ENCODE measurements around the gene LTBP1.

Gene LTBP1

DNA sequence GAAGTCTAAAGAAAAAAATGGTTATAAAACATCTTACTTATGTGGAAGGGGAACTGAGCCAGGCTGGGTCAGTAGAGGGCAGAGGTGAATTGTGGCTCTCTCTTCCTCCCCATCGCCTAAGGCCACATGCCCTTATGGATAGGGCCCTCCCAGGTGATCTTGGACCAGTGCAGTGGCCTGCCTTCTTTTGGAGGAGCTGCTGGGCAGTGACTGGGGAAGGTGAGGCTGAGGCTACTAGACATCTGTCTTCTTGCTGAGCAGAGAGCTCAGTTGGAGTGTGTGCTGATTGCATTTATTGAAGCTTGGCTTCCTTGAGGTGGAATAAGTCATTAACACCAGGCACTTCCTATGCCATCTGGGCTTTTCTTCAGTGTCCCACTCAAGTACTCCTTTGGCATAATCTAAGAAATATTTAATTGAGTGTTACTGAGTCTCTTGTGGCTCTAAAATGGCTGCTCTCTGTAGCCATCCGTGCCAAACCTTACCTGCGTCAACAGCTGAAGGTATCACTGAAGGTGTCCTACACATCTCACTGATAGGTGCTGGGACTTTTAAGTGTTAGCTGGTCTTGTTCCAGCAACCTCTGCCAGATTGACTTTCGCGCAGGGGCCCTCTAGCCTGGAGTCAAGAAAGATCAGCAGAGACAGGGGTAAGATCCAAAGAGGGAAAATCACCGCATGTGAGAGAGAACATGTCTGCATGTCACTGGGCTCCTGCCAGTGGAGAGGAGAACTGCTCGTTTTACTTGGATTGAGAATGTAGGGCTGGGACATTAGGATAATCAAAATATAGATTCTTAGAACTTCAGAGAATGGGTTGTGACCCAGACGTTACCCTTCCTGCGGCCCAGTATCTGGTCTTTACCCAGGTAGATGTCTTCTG lies 256.1 kb downstream of the LTBP1 start:
- DNase-seq (ENCODE audit: low read depth), result no peak

DNA sequence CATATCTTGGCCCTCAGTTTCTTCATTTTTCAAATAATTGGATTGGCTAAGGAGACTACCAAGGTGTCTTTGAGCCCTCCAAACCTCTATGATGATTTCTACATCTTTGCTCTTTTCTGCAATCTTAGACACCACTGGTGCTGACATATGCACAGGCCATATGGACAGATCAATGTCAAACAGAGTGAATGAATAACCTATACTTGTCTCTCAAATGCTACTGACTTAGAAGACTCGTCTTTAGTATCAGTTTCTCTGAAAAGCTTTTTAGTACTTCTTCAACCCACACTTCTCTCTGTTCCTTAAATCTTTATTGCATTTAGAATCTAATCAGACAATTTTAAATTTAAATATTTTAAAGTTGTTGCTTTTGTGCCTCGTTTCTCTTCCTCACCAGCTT lies 258.2 kb downstream of the LTBP1 start:
- DNase-seq (ENCODE audit: low read depth), result no peak

DNA sequence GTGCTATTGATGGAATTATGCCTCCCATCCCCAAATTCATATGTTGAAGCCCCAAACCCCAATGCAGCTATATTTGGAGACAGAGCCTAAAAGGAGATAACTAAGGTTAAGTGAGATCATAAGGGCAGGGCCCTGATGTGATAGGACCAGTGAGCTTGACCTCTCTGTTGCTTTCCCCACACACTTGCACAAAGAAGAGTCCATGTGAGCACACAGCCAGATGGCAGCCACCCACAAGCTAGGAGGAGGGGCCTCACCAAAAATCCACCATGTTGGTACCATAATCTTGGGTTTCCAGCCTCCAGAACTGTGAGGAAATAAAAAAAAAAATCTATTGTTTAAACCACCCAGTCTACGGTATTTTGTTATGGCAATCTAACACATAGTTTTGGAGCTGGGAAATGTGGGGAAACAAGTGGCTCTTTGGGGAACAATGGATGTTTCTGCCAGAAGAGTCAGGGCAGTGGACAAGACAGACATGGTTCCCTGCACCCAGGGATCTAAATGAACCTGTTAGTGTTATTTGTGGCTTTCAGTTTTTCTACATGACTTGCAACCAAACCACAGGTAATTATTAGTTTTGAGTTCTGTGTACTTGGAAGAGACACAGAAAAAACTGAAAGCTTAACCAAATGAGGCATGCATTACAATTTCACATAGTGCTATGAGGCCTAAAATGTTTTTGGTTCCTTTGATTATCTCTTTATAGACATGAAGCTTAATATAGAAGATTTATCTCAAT lies 259.1 kb downstream of the LTBP1 start:
- DNase-seq (ENCODE audit: low read depth), result no peak

DNA sequence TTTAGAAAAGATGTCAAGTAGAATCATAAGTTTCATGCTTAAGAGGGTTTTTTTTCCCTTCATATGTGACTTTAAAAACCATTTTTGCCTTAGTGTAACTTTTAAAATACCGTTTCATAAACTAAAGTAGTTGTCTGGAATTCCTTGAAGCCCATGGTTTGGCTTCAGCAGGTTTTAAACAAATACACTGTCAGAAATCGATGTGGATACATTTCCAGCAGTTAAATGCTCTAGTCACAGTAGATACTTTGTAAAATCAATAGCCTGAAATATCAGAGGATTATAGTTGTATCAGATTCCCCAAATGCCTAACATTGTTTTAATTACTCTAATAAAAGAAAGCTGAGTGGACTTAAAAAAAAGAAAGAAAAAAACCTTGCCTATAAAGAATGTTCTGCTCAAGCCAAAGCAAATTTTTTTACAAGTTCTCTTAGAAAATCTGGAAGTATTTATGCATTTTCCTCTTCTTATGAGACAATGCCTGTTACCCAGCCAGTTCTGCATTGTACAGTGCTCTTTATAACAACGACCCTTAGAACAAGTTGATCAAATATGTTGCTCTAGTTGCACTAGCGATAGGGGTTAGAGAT lies 260.5 kb downstream of the LTBP1 start:
- DNase-seq (ENCODE audit: low read depth), result no peak

DNA sequence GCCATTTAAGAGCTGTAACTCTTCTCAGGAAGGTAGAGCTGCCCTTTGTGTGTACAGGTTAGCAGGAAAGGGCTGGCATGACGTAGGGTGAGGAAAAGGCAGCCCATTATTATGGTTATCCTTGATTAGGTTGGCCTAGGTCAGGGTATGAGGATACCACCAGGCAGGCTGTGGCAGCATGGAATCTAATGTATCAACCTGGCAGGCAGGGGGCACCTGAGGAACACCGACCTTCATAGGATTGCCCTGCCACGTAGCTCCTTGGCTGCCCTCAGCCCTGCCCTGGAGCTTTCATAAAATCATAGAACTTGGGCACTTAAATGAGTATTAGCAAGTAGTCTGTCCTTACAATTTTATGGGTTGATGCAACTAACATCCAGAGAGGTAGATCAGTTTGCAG lies 261.6 kb downstream of the LTBP1 start:
- DNase-seq (ENCODE audit: low read depth), result no peak

DNA sequence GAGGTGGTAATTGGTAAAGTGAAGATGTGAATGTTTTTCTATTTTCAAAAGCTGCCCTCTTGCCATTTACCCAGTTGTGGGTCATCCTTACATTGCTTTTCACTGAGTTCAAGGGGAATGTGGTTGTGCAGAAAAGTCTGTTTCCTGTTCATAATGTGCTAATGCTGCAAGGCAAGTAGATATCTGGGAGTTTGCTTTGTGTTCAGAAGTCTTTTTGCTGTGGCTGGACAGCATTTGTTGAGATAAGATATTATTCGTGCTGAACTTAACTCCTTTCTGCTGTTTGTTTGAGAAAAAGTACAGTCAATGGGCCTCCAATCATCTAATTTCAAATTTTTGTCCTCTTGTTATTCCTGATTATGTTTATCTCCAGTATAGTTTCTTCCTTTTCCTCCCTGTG lies 263.2 kb downstream of the LTBP1 start:
- DNase-seq (ENCODE audit: low read depth), result peak; percentile 20

DNA sequence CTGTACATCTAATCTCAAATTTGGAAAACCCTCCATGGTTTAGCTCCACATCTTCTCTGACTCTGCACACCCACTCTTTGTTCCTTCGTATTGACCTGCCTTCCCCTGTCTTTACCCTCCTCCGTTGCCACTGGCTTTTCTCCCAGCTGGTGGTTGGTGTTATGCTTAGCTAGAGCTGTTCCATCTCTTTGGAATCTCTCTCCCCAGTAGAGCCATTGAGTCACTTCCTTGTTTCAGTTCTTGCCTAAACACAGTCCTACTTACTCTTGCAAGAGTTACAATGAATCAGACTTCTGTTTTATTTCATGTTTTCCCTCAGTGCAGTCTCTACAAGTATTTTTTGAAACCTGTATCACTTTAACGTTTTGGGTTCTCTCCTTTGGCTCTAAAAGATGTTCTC lies 263.9 kb downstream of the LTBP1 start:
- no peak for DNase-seq (ENCODE audit: low read depth)

DNA sequence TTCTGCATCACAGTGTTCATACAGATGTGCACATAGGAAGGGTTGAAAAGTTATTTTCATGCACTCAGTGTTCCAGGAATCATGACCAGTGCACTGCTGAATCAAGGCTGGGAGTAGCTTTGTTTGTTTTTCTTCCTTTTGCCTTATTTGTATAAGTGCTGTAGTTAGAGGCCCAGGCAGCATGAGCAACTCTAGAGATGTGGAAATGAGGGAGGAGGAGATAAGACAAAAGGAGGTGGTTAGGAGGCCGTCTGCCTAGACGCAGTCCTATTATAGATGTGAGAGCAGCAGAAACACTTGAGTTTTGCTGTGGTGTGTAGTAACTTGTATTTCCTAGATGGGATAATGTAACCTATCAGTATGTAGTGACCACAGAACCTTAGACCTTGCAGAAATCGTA lies 265.4 kb downstream of the LTBP1 start:
- DNase-seq (ENCODE audit: low read depth), result no peak

DNA sequence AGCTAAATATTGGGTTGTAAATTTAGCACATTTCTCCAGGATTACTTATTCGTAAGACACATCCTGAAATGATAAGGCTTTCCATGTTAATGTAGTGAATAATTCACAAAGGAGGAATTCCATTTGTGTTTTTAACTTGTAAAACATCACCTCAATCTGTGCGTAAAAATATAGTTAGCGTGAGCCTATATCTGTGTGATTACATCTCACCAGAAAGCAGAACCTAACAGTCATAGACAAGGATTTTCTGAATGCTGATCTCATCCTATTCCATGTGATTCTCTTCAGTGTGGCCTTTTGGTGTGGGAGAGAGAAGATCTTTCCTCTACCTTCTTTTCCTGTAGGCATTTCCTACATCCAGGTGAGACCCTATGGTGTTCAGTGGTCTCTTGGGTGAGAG lies 266.5 kb downstream of the LTBP1 start:
- no peak for DNase-seq (ENCODE audit: low read depth)

DNA sequence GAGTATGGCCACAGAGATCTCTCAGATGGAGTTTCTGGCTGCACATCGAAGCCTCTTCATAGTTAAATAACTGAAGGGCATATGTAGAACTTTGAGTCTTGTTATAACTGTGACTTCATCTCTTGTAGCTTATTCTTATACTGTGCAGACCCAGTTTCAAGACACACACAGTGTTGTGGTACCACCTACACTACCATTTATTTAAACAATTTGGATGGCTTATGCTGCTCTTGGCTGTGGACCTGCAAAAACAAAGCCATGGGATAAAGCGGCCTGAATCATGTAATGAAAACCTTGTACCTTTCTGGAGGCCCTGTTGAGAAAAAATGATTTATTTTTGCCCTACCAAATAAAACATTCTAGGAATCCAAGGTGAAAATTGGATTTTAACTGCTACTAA lies 266.9 kb downstream of the LTBP1 start:
- DNase-seq (ENCODE audit: low read depth), result no peak

DNA sequence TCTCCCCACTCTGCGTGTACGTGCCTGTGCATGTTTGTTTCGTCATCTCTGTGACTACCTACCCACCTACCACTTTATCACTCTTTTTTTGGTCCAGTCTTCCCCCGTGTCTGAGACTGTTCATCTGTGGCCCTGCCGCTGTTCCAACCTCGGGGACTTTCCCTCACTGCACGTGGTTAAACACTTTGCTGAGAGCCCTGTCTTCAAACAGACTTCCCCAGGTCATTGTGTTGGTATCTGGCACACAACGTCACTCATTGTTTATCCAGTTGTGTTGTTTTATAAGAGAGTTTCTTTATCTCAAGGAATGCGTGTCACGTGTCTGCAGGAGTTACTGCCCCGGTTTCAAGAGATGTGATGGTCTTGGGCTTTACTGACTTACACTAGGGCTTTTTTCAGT lies 267.7 kb downstream of the LTBP1 start:
- DNase-seq (ENCODE audit: low read depth), result no peak

DNA sequence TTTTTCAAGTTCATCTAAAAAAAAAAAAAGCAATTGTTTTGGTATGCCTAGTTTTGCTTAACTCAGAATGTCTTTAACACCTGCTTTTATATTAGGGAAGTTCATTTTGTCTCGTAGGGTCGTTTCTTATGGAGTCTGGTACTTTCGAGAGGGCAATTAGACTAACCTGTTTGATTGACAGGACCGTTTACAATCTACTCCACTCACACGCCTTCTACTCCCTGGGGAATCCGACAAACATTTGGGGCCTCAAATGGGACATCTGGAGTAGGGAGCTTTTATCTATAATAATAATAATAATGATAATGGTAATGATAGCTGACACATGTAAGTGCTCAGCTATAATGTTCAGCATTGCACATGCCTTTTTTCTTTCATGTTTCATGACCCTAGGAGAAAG lies 268.1 kb downstream of the LTBP1 start:
- no peak for DNase-seq (ENCODE audit: low read depth)

DNA sequence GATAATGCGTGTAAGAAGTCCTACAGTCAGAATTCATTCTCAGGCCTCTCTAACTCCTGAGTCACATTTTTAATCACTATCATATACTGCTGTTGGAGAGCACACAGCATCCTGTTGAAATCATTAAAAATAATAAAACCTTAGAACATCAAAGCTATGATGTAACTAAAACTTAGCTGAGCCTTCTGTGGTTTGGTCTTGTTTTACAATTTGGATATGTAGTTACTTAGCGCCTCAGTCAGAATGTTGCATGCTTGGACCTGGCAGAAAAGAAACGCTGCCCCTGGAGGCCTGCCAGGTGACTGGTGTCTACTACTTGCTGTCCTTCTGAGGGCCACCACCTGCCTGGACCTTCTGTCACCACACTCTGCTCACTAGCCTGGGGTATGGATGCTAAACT lies 268.5 kb downstream of the LTBP1 start:
- no peak for DNase-seq (ENCODE audit: low read depth)

DNA sequence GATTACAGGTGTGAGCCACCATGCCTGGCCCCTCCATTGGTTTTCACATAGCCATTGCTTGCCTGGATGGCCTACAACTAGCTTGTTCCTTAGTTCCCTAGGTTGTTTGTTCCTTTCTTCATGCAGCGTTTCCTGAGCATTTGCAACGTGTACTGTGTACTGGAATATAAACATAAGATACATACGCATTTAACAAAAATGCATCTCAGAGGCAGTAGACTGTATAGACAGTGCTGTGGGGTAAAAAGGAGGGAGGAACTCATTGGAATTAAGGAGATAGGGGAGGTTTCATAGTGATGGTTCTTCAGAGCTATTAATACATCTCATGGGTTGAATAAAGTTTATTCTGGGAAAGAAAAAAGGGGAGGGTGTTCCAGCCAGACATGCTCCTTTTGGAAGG lies 269.2 kb downstream of the LTBP1 start:
- no peak for DNase-seq (ENCODE audit: low read depth)

DNA sequence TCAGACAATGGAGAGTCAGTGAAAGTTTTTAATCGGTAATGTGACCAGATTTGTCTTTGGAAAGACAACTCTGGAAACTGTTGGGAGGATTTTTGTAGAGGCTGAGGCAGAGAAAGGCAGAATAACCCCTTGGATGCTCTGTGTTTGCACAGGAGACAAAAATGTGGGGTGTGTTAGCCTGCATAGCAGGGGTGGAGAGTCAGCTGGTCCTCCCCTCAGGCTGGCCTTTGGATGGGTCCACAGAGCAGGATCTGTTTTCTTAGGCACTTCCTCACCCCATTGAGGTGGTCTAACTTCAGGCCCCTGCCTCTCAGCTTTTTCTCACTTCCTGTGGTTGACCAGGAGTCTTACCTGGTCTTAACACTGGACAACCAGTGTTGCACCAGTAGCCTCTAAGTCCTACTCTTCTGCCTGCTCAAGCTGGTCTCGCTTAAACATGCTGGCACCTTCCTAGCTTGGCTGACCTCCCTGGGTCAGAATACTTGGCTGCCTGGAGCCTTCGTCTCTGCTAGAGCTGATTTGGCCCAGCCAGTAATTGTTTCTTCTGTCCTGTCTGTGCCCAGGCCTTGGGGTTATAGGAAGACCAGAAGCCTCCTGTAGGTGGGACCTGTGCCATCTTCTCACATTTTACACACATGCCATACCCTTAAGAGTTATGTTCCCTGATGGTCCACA lies 269.9 kb downstream of the LTBP1 start:
- DNase-seq (ENCODE audit: low read depth), result no peak

DNA sequence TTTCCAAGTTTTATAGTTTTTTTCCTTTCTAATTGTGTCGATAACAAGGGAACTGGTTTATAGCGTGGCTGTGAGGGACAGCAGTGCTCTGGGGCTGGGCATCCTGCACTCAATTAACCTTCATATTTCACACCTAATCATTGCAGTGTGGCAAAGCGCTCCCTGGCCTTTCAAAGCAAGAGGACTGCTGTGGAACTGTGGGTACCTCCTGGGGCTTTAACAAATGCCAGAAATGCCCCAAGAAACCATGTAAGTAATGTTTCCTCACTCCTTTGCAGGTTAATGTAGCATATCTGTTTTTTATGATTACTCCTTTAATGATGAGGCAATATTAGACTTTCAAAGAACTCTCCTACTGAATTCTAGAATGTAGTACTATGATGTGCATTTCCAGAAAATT lies 270.7 kb downstream of the LTBP1 start:
- DNase-seq (ENCODE audit: low read depth), result no peak

DNA sequence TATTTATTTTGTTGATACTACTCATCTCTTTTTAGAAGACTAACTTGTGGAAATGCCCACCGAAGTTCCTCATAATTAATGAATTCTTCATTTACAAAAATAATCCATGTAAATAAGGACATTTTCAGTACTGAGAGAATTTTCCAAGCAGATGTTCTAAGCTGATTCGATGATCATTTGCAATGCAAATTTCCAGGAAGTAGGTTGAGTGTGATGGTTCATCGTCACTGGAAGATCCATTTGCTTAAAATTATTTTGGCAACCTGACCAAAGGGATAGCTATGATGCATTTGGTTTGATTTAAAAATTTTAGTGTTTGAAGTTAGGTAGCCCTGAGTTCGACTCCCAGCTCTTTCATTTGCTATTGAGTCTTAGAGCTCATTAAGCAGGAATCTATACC lies 272.4 kb downstream of the LTBP1 start:
- DNase-seq (ENCODE audit: low read depth), result no peak

DNA sequence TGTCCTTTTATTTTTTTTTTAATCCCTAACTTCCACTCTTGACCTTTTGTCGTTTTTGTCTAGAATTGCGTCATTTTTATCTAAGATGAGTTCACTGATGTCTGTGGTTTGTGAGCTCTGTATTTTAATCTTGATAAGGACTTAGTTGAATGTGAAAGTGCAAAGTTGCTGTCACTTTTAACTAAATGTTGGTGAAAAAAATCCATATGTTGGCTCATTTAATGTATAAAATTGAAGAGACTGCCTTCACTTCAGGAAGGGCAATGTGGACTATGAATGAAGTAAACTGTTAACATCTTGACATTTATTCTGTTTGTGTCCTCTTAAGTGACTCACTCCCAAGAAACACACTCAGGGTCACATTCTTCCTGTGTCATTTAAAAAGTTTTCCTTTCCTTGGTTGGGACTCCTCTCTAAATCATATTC lies 273.1 kb downstream of the LTBP1 start:
- no peak for DNase-seq (ENCODE audit: low read depth)

DNA sequence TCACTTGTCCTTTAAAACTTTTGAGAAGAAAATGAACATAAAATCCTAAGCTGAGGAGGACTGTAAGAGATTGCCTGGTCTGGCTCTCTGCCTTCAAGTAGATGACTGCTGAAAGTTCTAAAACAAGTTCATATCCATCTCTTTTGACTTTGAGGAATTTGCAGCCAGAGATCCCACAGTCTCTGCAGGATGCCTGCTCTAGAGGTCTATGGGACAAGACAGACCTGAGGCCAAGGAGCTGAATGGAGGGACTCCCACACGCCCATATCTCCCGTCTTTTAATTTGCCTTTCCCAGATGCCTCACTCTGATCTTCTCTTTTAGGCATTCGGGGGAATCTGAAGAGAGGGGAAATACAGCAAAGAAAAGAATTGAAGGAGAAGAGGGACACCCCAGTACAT lies 273.8 kb downstream of the LTBP1 start:
- DNase-seq (ENCODE audit: low read depth), result no peak

DNA sequence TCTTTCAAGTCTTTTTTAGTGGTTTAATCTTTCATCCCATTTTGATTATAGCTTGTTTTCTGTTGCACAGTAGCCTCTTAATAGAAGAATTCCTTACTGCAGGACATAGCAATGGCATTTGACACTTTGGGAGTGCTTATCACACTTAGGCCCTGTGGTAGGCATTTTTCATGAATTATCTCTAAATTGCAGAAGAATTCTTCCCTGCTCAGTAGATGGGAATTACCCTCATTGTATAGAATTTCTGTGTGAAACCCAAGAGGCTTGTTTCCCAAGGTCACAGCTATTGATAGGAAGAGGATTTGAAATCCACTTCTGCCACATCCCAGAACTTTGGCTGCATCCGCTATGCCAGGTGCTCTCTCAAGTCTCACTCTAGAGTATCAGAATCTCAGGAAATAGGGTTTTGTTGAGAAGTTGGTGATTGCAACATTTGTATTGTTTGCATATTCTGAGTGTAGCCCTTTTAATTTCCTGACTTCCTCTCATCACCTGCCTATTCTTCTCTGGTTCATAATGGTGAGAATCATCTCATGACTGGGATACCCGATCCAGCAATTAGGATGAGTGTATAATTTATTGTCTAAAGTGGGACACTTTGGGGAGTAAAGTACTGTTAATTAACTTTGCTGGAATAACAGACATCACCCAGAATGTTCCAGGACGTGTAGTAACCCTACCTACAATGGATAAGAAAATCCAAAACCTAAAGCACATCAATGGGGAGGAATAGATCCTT lies 274.5 kb downstream of the LTBP1 start:
- no peak for DNase-seq (ENCODE audit: low read depth)

DNA sequence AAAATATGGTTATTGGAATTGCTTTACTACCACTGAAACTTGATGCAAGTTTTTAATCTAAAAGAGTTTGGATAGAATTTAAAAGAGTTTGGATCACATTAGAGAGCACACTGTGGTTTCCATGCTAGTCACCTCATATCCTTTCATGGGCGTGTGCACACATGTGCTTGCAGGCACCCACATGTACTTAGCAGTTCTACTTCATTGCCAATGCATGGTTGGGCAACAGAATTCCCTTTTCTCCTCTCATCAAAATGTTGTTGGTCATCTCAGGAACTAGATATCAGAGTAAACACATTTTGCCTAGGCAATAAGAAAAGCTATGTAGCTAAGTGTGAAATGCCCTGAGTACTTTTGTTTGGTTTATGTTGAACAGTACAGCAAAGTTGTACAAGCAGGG lies 275.6 kb downstream of the LTBP1 start:
- no peak for DNase-seq (ENCODE audit: low read depth)

DNA sequence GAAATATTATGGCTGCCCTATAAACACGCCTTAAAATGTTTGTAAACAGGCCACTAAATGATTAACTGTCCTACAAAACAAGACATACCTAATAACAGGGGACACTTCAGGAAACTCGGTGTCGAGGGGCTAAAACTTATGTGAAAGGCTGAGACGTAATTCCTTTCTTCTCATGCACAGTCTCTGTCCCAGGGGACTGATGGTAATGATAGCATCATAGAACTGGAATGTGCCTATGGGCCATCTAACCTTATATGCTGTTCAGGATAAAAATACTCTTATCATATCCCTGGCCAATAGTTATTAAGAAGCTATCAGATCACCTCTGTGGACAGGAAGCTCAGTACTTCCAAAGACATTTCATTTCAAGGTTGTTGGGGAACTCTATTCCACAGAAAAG lies 277.1 kb downstream of the LTBP1 start:
- DNase-seq (ENCODE audit: low read depth), result no peak
